Activated naive CD8-positive, alpha-beta T cell (primary cell): ENCODE data around the gene CYFIP2.

Experiments used
- H3K27ac Mint-ChIP-seq: one replicate; pipeline ENCODE4 v1.8.0; 2021; ENCODE audit warnings: mixed read lengths
- H3K27me3 Mint-ChIP-seq: one replicate; pipeline ENCODE4 v1.8.0; 2021; ENCODE audit warnings: mixed read lengths
- H3K36me3 Mint-ChIP-seq: one replicate; pipeline ENCODE4 v1.8.0; 2021; ENCODE audit warnings: mixed read lengths
- H3K4me1 Mint-ChIP-seq: one replicate; pipeline ENCODE4 v1.8.0; 2021; ENCODE audit warnings: low read depth, mixed read lengths
- H3K4me3 Mint-ChIP-seq: one replicate; pipeline ENCODE4 v1.8.0; 2021; ENCODE audit warnings: mild to moderate bottlenecking, mixed read lengths
- H3K9me3 Mint-ChIP-seq: one replicate; pipeline ENCODE4 v1.8.0; 2021; ENCODE audit warnings: low read depth, mixed read lengths

The CYFIP2 gene

GRCh38 chr5:157245476-157245875 is 20.4 kb upstream of the CYFIP2 start:
- Mint-ChIP-seq H3K9me3 (no peaks in the 10 kb centered on the region), H3K4me3 (peak overlapping the region; percentile 35), H3K4me1 (peaks cover 80% of the 10 kb centered on the region), H3K27ac (peak overlapping the region; percentile 92), H3K36me3 (peaks cover 64% of the 10 kb centered on the region), H3K27me3 (no peaks in the 10 kb centered on the region)

GRCh38 chr5:157245886-157246285 is 20.0 kb upstream of the CYFIP2 start:
- Mint-ChIP-seq H3K4me3 (peak overlapping the region; percentile 35), H3K4me1 (peaks cover 84% of the 10 kb centered on the region), H3K27me3 (no peaks in the 10 kb centered on the region), H3K36me3 (peaks cover 62% of the 10 kb centered on the region), H3K27ac (peak overlapping the region; percentile 92), H3K9me3 (no peaks in the 10 kb centered on the region)

- H3K4me1 Mint-ChIP-seq: peaks cover 89% of the 10 kb centered on the region
- peaks cover 62% of the 10 kb centered on the region for H3K36me3 Mint-ChIP-seq
- peak overlapping the region; percentile 92 for H3K27ac Mint-ChIP-seq
- no peaks in the 10 kb centered on the region for H3K9me3 Mint-ChIP-seq
- no peaks in the 10 kb centered on the region for H3K27me3 Mint-ChIP-seq
- H3K4me3 Mint-ChIP-seq: peak overlapping the region; percentile 57
These were observed 18.7 kb upstream of the CYFIP2 start for GRCh38 chr5:157247267-157247666.

GRCh38 chr5:157248821-157249470 is 17.0 kb upstream of the CYFIP2 start:
- peak overlapping the region; percentile 92 for H3K27ac Mint-ChIP-seq
- no peaks in the 10 kb centered on the region for H3K9me3 Mint-ChIP-seq
- peaks cover 62% of the 10 kb centered on the region for H3K36me3 Mint-ChIP-seq
- H3K4me1 Mint-ChIP-seq: peaks cover 94% of the 10 kb centered on the region
- H3K27me3 Mint-ChIP-seq: no peaks in the 10 kb centered on the region
- peak overlapping the region; percentile 65 for H3K4me3 Mint-ChIP-seq

- no peaks in the 10 kb centered on the region for H3K9me3 Mint-ChIP-seq
- peak overlapping the region; percentile 64 for H3K4me3 Mint-ChIP-seq
- H3K36me3 Mint-ChIP-seq: peaks cover 56% of the 10 kb centered on the region
- H3K27me3 Mint-ChIP-seq: no peaks in the 10 kb centered on the region
- H3K4me1 Mint-ChIP-seq: peaks cover 98% of the 10 kb centered on the region
- peak overlapping the region; percentile 92 for H3K27ac Mint-ChIP-seq
These were observed 13.0 kb upstream of the CYFIP2 start for GRCh38 chr5:157252711-157253465.

- H3K27ac Mint-ChIP-seq: peak overlapping the region; percentile 92
- peak overlapping the region; percentile 64 for H3K4me3 Mint-ChIP-seq
- H3K36me3 Mint-ChIP-seq: peaks cover 51% of the 10 kb centered on the region
- H3K9me3 Mint-ChIP-seq: no peaks in the 10 kb centered on the region
- H3K4me1 Mint-ChIP-seq: peaks cover 94% of the 10 kb centered on the region
- H3K27me3 Mint-ChIP-seq: no peaks in the 10 kb centered on the region
These were observed 12.4 kb upstream of the CYFIP2 start for GRCh38 chr5:157253547-157253946.

- Mint-ChIP-seq H3K36me3 (peaks cover 31% of the 10 kb centered on the region), H3K4me1 (peaks cover 85% of the 10 kb centered on the region), H3K27me3 (no peaks in the 10 kb centered on the region), H3K27ac (peak overlapping the region; percentile 92), H3K9me3 (no peaks in the 10 kb centered on the region), H3K4me3 (no peak overlapping the region)
These were observed 7.5 kb upstream of the CYFIP2 start for GRCh38 chr5:157258450-157258849.

GRCh38 chr5:157259699-157260098 is 6.2 kb upstream of the CYFIP2 start:
- no peaks in the 10 kb centered on the region for H3K9me3 Mint-ChIP-seq
- H3K36me3 Mint-ChIP-seq: peaks cover 19% of the 10 kb centered on the region
- no peak overlapping the region for H3K4me3 Mint-ChIP-seq
- peak overlapping the region; percentile 37 for H3K27ac Mint-ChIP-seq
- H3K4me1 Mint-ChIP-seq: peaks cover 85% of the 10 kb centered on the region
- no peaks in the 10 kb centered on the region for H3K27me3 Mint-ChIP-seq

GRCh38 chr5:157263496-157264090 is 2.3 kb upstream of the CYFIP2 start:
- H3K27me3 Mint-ChIP-seq: no peaks in the 10 kb centered on the region
- H3K9me3 Mint-ChIP-seq: no peaks in the 10 kb centered on the region
- peak overlapping the region; percentile 52 for H3K4me3 Mint-ChIP-seq
- peaks cover 2% of the 10 kb centered on the region for H3K36me3 Mint-ChIP-seq
- peak overlapping the region; percentile 64 for H3K27ac Mint-ChIP-seq
- peaks cover 77% of the 10 kb centered on the region for H3K4me1 Mint-ChIP-seq

GRCh38 chr5:157266286-157267007 is 524 bp downstream of the CYFIP2 start:
- H3K27ac Mint-ChIP-seq: peak overlapping the region; percentile 98
- no peaks in the 10 kb centered on the region for H3K27me3 Mint-ChIP-seq
- no peaks in the 10 kb centered on the region for H3K9me3 Mint-ChIP-seq
- H3K4me1 Mint-ChIP-seq: peaks cover 78% of the 10 kb centered on the region
- H3K36me3 Mint-ChIP-seq: peaks cover 15% of the 10 kb centered on the region
- H3K4me3 Mint-ChIP-seq: peak overlapping the region; percentile 87

GRCh38 chr5:157267025-157267424 is 1.1 kb downstream of the CYFIP2 start:
- H3K4me3 Mint-ChIP-seq: peak overlapping the region; percentile 87
- H3K4me1 Mint-ChIP-seq: peaks cover 80% of the 10 kb centered on the region
- peak overlapping the region; percentile 98 for H3K27ac Mint-ChIP-seq
- no peaks in the 10 kb centered on the region for H3K27me3 Mint-ChIP-seq
- no peaks in the 10 kb centered on the region for H3K9me3 Mint-ChIP-seq
- peaks cover 18% of the 10 kb centered on the region for H3K36me3 Mint-ChIP-seq

- no peaks in the 10 kb centered on the region for H3K27me3 Mint-ChIP-seq
- no peaks in the 10 kb centered on the region for H3K9me3 Mint-ChIP-seq
- H3K4me1 Mint-ChIP-seq: peaks cover 85% of the 10 kb centered on the region
- peak overlapping the region; percentile 87 for H3K4me3 Mint-ChIP-seq
- peak overlapping the region; percentile 98 for H3K27ac Mint-ChIP-seq
- H3K36me3 Mint-ChIP-seq: peaks cover 18% of the 10 kb centered on the region
These were observed 2.0 kb downstream of the CYFIP2 start for GRCh38 chr5:157267761-157268480.

GRCh38 chr5:157269165-157269671 is 3.3 kb downstream of the CYFIP2 start:
- H3K27ac Mint-ChIP-seq: peak overlapping the region; percentile 98
- H3K27me3 Mint-ChIP-seq: no peaks in the 10 kb centered on the region
- no peaks in the 10 kb centered on the region for H3K9me3 Mint-ChIP-seq
- H3K4me1 Mint-ChIP-seq: peaks cover 85% of the 10 kb centered on the region
- H3K36me3 Mint-ChIP-seq: peaks cover 18% of the 10 kb centered on the region
- H3K4me3 Mint-ChIP-seq: peak overlapping the region; percentile 87

GRCh38 chr5:157269761-157270272 is 3.9 kb downstream of the CYFIP2 start:
- Mint-ChIP-seq H3K36me3 (peaks cover 20% of the 10 kb centered on the region), H3K4me3 (peak overlapping the region; percentile 87), H3K4me1 (peaks cover 84% of the 10 kb centered on the region), H3K27ac (peak overlapping the region; percentile 98), H3K9me3 (no peaks in the 10 kb centered on the region), H3K27me3 (no peaks in the 10 kb centered on the region)
